Fibroblast of lung (primary cell): Measurements from ENCODE around the gene EEF1A2. TPM values are rescaled to one million over a fixed set of nuclear protein-coding genes. Genes with fewer than 3 reads are reported as not detected.

Source experiments
- DNase-seq, 2 donors: peaks; one replicate each; pipeline versions ENCODE4 v3.0.0 to v3.0.0-alpha.2; 2010; ENCODE audit warnings: low read depth in 2 of 2
- H2AFZ ChIP-seq: 2 replicates; pipeline ENCODE4 v1.5.1; 2012; ENCODE audit warnings: low read length, control low read depth, inconsistent platforms
- H3K27ac ChIP-seq: 2 replicates; pipeline ENCODE4 v1.5.1; 2011; ENCODE audit warnings: low read length, control low read depth; ENCODE audit not compliant: insufficient read depth
- H3K27me3 ChIP-seq: 2 replicates; pipeline ENCODE4 v1.5.1; 2011; ENCODE audit warnings: mild to moderate bottlenecking, low read length; ENCODE audit not compliant: control insufficient read depth, insufficient read depth
- H3K36me3 ChIP-seq: 2 replicates; pipeline ENCODE4 v1.5.1; 2011; ENCODE audit warnings: low read length; ENCODE audit not compliant: control insufficient read depth, insufficient read depth
- H3K4me1 ChIP-seq: 2 replicates; pipeline ENCODE4 v1.5.1; 2011; ENCODE audit warnings: low read length; ENCODE audit not compliant: control insufficient read depth, insufficient read depth; ENCODE audit errors: extremely low read depth
- H3K4me2 ChIP-seq: 2 replicates; pipeline ENCODE4 v1.5.1; 2011; ENCODE audit warnings: low read length, control low read depth; ENCODE audit not compliant: insufficient read depth; ENCODE audit errors: extremely low read depth
- H3K4me3 ChIP-seq, 4 experiments: fragments of 200-600 bp in 1 of 4; sonication (generic) in 1 of 4; replicated peaks in 1 of 4; 2 replicates each; pipeline ENCODE4 v1.5.1; 2011 to 2016; ENCODE audit warnings: low read length in 4 of 4, low read depth in 3 of 4, mild to moderate bottlenecking in 3 of 4, control low read depth in 2 of 4, inconsistent platforms in 1 of 4, mixed read lengths in 1 of 4; ENCODE audit not compliant: insufficient read depth in 1 of 4; ENCODE audit errors: control extremely low read depth in 1 of 4
- H3K79me2 ChIP-seq: 2 replicates; pipeline ENCODE4 v1.5.1; 2012; ENCODE audit warnings: mild to moderate bottlenecking, low read length, inconsistent platforms; ENCODE audit not compliant: control insufficient read depth, insufficient read depth
- H3K9ac ChIP-seq: 2 replicates; pipeline ENCODE4 v1.5.1; 2011; ENCODE audit warnings: mild to moderate bottlenecking, low read length, control low read depth; ENCODE audit not compliant: insufficient read depth
- H3K9me3 ChIP-seq: 2 replicates; pipeline ENCODE4 v1.5.1; 2012; ENCODE audit warnings: low read depth, low read length; ENCODE audit not compliant: control insufficient read depth, insufficient read depth
- H4K20me1 ChIP-seq: 2 replicates; pipeline ENCODE4 v1.5.1; 2011; ENCODE audit warnings: low read length; ENCODE audit not compliant: control insufficient read depth, insufficient read depth; ENCODE audit errors: extremely low read depth
- EZH2 ChIP-seq: IDR thresholded peaks from 2 replicates; pipeline ENCODE4 v1.5.1; 2012; ENCODE audit warnings: low read length, control low read depth, mild to moderate bottlenecking; ENCODE audit errors: missing control alignments
- polyA plus RNA-seq, 2 donors: library from polyadenylated mRNA; depleted of rRNA in 1 of 2; stranded (reverse) in 1 of 2; unstranded in 1 of 2; fragments of >200 nt; gene quantifications; 2 replicates each; pipeline ENCODE4 v1.2.1, GENCODE V29; 2011 to 2012; ENCODE audit warnings: missing spikeins in 1 of 2
- total RNA-seq: library from RNA; depleted of rRNA; stranded (reverse); fragments of >200 nt; gene quantifications from 2 replicates; pipeline ENCODE4 v1.2.1, GENCODE V29; 2014
- TF ChIP-seq, protein P1 (sequence below), 2 donors: IDR thresholded peaks in 1 of 2; conservative IDR thresholded peaks in 1 of 2; 1 replicate in 1 of 2; 2 replicates in 1 of 2; pipeline ENCODE4 v1.5.1; 2011 to 2012; ENCODE audit warnings: low read length in 2 of 2, control low read depth in 1 of 2, inconsistent platforms in 1 of 2, low read depth in 1 of 2, mild to moderate bottlenecking in 1 of 2

Gene EEF1A2
- total and polyA plus RNA-seq, 2 donors (not counting 1 experiment from before 2014, with no cell fraction given): 0.16 to 1.7 TPM

DNA sequence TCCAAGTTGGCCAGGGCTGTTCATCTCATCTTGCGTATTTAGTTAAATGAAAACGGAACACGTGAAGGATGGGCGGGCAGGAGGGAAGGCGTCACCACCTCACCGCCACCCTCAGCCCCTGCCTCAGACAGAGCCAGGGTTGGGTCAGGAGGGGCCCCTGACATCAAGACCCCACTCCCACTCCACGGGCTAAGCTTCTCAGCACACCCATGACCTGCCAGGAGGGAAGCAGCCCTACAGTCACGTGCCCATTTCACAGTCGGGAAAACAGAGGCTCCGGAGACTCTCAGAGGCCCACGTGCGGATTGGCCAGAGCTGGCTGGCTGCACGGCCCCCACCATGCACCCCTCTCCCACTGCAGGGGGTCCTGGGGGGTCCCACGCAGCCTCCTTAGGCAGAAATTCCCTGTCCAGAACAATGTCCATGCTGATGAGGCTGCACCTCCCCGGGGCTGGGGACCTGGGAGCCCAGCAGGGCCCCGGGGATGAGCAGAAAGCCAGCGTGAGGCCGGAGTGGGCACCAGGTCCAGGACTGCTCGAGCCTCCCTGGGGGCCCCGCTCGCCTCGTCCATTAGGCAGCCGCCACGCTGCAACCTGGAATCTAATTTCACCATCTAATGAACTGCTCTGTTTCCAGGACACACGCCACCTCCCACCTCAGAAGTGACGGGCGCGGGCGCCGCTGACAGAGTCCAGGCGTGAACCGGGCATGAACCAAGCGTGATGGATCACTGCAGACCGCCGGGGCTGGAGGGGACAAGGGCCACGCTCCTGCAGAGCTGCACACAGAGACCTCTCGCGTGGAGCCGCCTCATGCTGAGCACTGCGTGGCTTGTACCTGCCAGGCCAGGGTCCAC lies 42.2 kb downstream of the EEF1A2 start:
- Histone ChIP-seq H3K4me3 (no peak overlapping the region), H3K27me3 (peaks cover 11% of the 10 kb centered on the region), H2AFZ (no peak overlapping the region), H3K36me3 (no peaks in the 10 kb centered on the region), H3K79me2 (no peaks in the 10 kb centered on the region), H4K20me1 (no peaks in the 10 kb centered on the region), H3K4me2 (no peak overlapping the region), H3K9me3 (no peaks in the 10 kb centered on the region), H3K27ac (no peak overlapping the region), H3K9ac (no peak overlapping the region), H3K4me1 (no peaks in the 10 kb centered on the region)
- TF ChIP-seq, protein P1, sequence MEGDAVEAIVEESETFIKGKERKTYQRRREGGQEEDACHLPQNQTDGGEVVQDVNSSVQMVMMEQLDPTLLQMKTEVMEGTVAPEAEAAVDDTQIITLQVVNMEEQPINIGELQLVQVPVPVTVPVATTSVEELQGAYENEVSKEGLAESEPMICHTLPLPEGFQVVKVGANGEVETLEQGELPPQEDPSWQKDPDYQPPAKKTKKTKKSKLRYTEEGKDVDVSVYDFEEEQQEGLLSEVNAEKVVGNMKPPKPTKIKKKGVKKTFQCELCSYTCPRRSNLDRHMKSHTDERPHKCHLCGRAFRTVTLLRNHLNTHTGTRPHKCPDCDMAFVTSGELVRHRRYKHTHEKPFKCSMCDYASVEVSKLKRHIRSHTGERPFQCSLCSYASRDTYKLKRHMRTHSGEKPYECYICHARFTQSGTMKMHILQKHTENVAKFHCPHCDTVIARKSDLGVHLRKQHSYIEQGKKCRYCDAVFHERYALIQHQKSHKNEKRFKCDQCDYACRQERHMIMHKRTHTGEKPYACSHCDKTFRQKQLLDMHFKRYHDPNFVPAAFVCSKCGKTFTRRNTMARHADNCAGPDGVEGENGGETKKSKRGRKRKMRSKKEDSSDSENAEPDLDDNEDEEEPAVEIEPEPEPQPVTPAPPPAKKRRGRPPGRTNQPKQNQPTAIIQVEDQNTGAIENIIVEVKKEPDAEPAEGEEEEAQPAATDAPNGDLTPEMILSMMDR (conservative IDR thresholded peaks at IDR 0.05 in 1 of 2, IDR thresholded peaks at IDR 0.05 in 1 of 2; ENCODE audit: low read depth in 1 of 2, low read length in 2 of 2): no peak
- TF ChIP-seq EZH2: no peak
- DNase-seq: no peak

DNA sequence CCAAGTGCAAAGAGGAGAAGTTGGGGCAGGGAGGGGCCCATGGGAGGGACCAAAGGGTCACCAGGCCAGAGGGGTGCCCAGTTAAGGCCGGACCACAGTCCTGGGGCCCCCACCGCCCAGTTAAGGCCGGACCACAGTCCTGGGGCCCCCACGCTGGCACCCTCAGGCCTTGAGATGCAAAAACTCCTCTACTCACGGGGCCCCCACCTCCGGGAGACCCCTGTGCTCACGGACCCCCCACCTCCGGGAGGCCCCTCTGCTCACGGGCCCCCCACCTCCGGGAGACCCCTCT lies 43.4 kb downstream of the EEF1A2 start:
- Histone ChIP-seq H3K79me2 (no peaks in the 10 kb centered on the region), H3K27ac (no peak overlapping the region), H3K4me2 (no peak overlapping the region), H3K36me3 (no peaks in the 10 kb centered on the region), H3K4me1 (no peaks in the 10 kb centered on the region), H3K27me3 (peaks cover 11% of the 10 kb centered on the region), H3K9me3 (no peaks in the 10 kb centered on the region), H4K20me1 (no peaks in the 10 kb centered on the region), H2AFZ (no peak overlapping the region), H3K4me3 (no peak overlapping the region), H3K9ac (no peak overlapping the region)
- no peak for DNase-seq
- TF ChIP-seq, protein P1 (conservative IDR thresholded peaks at IDR 0.05 in 1 of 2, IDR thresholded peaks at IDR 0.05 in 1 of 2; ENCODE audit: low read depth in 1 of 2, low read length in 2 of 2): no peak
- TF ChIP-seq EZH2: no peak

DNA sequence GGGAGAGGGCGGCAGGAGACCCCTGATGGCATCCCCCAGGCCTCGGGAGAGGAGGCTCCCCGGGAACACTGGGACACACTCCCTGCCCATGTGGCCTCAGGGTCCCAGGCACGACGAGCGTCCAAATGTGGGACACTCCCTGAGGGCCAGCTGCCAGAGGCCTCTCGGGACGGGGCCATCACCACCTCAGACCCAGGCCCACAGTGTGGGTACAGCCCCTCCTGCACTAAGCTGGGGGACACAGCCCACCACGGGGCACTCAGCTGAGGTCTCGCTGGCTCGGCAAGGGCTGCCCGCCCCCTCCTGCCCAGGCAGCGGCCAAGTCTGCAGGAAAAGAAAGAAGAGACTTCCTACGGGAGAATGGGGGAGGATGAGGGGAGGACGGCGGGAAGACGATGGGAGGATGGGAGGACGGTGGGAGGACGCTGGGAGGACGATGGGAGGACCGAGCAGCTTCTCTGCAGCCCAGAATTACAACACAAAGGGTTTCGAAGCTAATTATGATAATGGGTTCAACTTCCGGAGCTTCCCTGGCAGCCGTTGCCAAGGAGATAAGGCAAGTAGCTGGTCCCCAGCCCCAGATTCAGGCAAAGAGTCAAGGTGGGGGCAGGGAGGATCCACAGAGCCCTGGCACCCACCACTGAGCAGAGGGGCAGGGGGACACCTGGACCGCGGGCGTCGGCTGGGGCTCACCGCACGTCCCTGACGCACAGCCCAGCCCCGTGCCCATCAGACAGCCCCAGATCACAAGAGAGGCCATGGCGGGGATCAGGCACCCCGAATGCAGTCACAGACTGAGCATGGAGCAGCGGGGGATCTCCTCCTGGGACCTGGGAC lies 43.9 kb downstream of the EEF1A2 start:
- no peak overlapping the region for H3K9ac ChIP-seq
- DNase-seq: no peak
- peaks cover 11% of the 10 kb centered on the region for H3K27me3 ChIP-seq
- H3K9me3 ChIP-seq: no peaks in the 10 kb centered on the region
- no peak overlapping the region for H3K27ac ChIP-seq
- H3K36me3 ChIP-seq: no peaks in the 10 kb centered on the region
- H3K4me2 ChIP-seq: no peak overlapping the region
- no peak overlapping the region for H3K4me3 ChIP-seq
- no peak overlapping the region for H2AFZ ChIP-seq
- H4K20me1 ChIP-seq: no peaks in the 10 kb centered on the region
- H3K4me1 ChIP-seq: no peaks in the 10 kb centered on the region
- no peaks in the 10 kb centered on the region for H3K79me2 ChIP-seq
- TF ChIP-seq EZH2: no peak
- TF ChIP-seq, protein P1 (conservative IDR thresholded peaks at IDR 0.05 in 1 of 2, IDR thresholded peaks at IDR 0.05 in 1 of 2; ENCODE audit: low read depth in 1 of 2, low read length in 2 of 2): no peak
